GM10266 (cell line): ENCODE measurements around the gene CACNB4.
"Not testable (repeated sequence)": the region's sequence is repeated elsewhere in the genome, so short reads cannot be mapped to it uniquely, and the experiment has no call there.

Experiments used
- DNase-seq: peaks from one replicate; pipeline ENCODE4 v3.0.0; 2012; ENCODE audit errors: extremely low spot score
- TF ChIP-seq, protein P1 (sequence below): IDR thresholded peaks from 2 replicates; pipeline ENCODE4 v1.5.1; 2012; ENCODE audit warnings: mild to moderate bottlenecking, low read depth; ENCODE audit not compliant: control insufficient read depth, insufficient read depth; ENCODE audit errors: missing control alignments

CACNB4 gene

DNA sequence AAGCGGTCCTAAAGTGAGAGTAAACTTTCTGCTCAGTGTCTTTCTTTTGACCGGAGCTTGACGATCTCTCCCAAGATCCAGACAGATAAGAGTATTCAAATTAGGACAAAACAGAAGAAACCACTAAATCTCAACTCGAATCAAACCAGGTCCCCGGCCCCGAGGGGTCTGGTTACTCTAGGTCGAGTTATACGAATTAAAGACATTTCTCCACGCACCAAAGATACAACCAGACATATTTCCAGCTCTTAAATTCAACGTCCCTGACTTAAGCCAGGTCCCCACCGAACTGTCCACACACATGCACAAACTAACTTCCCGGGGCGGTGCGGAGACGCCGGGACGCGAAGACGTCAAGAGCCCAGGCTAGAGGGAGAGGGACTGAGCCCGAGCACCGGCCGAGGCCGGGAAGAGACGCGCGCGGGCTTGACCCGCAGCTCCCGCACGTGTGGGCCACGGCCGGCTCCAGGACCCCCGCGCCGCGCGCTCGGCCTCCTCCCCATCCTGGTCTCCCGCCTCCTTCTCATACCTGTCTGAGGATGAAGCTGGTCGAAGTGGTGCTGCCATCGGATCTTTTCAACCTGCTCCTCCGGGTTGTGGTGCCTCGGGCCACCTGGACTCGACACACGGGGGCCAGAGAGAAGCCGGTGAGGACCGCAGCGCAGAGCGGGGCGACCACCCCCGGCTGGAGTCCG lies 896 bp downstream of the CACNB4 start:
- DNase-seq, result peak; percentile 64
- TF ChIP-seq, protein P1, sequence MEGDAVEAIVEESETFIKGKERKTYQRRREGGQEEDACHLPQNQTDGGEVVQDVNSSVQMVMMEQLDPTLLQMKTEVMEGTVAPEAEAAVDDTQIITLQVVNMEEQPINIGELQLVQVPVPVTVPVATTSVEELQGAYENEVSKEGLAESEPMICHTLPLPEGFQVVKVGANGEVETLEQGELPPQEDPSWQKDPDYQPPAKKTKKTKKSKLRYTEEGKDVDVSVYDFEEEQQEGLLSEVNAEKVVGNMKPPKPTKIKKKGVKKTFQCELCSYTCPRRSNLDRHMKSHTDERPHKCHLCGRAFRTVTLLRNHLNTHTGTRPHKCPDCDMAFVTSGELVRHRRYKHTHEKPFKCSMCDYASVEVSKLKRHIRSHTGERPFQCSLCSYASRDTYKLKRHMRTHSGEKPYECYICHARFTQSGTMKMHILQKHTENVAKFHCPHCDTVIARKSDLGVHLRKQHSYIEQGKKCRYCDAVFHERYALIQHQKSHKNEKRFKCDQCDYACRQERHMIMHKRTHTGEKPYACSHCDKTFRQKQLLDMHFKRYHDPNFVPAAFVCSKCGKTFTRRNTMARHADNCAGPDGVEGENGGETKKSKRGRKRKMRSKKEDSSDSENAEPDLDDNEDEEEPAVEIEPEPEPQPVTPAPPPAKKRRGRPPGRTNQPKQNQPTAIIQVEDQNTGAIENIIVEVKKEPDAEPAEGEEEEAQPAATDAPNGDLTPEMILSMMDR, result no peak

GRCh38 chr2:152097290-152097800 lies 1.5 kb downstream of the CACNB4 start:
- DNase-seq, result peak; percentile 27
- TF ChIP-seq, protein P1, result no peak

- DNase-seq, result no peak
- TF ChIP-seq, protein P1, result no peak
Observed at GRCh38 chr2:152095146-152095545, 3.7 kb downstream of the CACNB4 start.

GRCh38 chr2:152094014-152094413 lies 4.8 kb downstream of the CACNB4 start:
- TF ChIP-seq, protein P1, result no peak
- no peak for DNase-seq

DNA sequence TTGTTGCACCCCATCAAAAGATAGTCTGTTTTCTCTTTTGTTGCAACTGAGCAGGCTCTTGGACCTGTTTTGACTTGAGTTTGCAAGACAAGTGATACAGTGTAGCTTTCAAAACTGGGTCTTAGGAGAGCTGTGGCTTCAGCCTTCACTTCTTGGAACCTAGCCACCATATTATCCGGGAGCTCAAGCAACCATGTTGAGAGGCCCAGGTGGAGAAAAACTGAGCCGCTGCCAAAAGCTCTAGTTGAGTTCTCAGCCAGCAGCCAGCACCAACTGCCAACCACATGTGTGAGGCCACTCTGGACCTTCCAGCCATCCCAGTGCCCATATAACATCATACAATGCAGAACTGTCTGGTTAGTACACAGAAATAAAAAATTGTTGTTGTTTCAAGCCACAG lies 5.4 kb downstream of the CACNB4 start:
- TF ChIP-seq, protein P1, result no peak
- no peak for DNase-seq

GRCh38 chr2:152092095-152092494 lies 6.7 kb downstream of the CACNB4 start:
- TF ChIP-seq, protein P1, result no peak
- no peak for DNase-seq

DNA sequence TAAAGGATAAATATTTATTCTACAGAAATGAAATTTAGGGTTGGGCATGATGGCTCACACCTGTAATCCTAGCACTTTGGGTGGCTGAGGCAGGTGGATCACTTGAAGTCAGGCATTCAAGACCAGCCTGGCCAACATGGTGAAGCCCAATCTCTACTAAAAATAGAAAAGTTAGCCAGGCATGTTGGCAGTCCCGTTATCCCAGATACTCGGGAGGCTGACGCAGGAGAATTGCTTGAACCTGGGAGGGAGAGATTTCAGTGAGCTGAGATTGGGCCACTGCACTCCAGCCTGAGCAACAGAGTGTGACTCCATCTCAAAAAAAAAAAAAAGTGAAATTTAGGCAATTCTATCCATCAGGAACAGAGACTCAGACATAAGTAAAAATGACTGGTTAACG lies 8.1 kb downstream of the CACNB4 start:
- not testable (repeated sequence) for DNase-seq

DNA sequence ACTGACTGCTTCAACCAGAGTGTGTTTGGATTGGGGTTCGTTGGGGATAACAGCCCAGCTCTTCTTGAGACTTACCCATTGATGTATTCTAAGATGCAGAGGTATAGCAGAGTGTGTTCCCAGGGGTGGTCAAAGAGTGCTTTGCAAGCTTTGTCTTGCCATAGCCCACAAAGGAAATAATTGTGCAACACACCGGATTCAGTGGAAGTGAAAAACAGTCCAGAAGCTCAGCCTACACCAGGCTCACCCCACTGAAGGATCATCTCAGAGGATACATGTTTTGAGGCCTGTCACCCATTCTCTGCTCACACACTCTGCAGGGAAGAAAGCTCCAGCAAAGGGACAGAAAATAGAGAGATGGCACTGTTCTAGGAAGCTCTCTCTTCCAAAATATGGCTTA lies 9.6 kb downstream of the CACNB4 start:
- TF ChIP-seq, protein P1, result no peak
- no peak for DNase-seq
